PC-3 (cell line): ENCODE data around the gene CXCL10. TPM values are rescaled to one million over a fixed set of nuclear protein-coding genes. Genes with fewer than 3 reads are reported as not detected.

Experiments
- ATAC-seq: fragments of 200-7000 bp; cut with Tn5 transposase; 2 replicates; pipeline ENCODE4 v1.9.1; 2020; ENCODE audit warnings: mild to moderate bottlenecking, moderate library complexity
- BruUV-seq: library from RNA; stranded (reverse); fragments of 400-500 nt; replicated peaks from 2 replicates; lab custom pipeline; 2021; lab: Mats Ljungman, UMichigan
- CTCF ChIA-PET: fragments of 300-600 bp; sonication (Branson Sonifier 250); formaldehyde crosslinking; loops from one replicate; lab custom pipeline; 2022; ENCODE audit warnings: antibody characterized with exemption; lab: Charles Lee
- POLR2A ChIA-PET: fragments of 300-600 bp; sonication (Branson Sonifier 250); formaldehyde crosslinking; loops from one replicate; lab custom pipeline; 2022; ENCODE audit warnings: antibody characterized with exemption; ENCODE audit not compliant: unreplicated experiment; lab: Charles Lee
- DNase-seq: peaks from one replicate; pipeline ENCODE4 v3.0.0-alpha.2; 2015
- H2AFZ ChIP-seq: fragments of 300-600 bp; sonication (generic); 2 replicates; pipeline ENCODE4 v1.6.0; 2016; ENCODE audit warnings: antibody characterized with exemption, low read length
- H3F3A ChIP-seq: fragments of 300-600 bp; sonication (generic); one replicate; pipeline ENCODE4 v1.6.0; 2017; ENCODE audit warnings: antibody characterized with exemption, low read length, control low read depth, mild to moderate bottlenecking; ENCODE audit not compliant: unreplicated experiment
- H3K27ac ChIP-seq: fragments of 300-600 bp; sonication (generic); 2 replicates; pipeline ENCODE4 v1.5.1; 2016; ENCODE audit warnings: mild to moderate bottlenecking, low read length
- H3K27me3 ChIP-seq: fragments of 300-600 bp; sonication (generic); 2 replicates; pipeline ENCODE4 v1.6.1; 2016; ENCODE audit warnings: low read length, mixed read lengths
- H3K36me3 ChIP-seq: fragments of 300-600 bp; sonication (generic); 2 replicates; pipeline ENCODE4 v1.6.1; 2016; ENCODE audit warnings: low read depth, mixed run types, low read length, mixed read lengths
- H3K4me1 ChIP-seq: fragments of 300-600 bp; sonication (generic); 2 replicates; pipeline ENCODE4 v1.5.1; 2016; ENCODE audit warnings: low read length; ENCODE audit not compliant: insufficient read depth
- H3K4me2 ChIP-seq: fragments of 300-600 bp; sonication (generic); 2 replicates; pipeline ENCODE4 v1.6.0; 2016; ENCODE audit warnings: low read length
- H3K4me3 ChIP-seq: fragments of 300-600 bp; sonication (generic); 2 replicates; pipeline ENCODE4 v1.5.1; 2016; ENCODE audit warnings: mild to moderate bottlenecking, low read length, mixed read lengths
- H3K79me2 ChIP-seq: fragments of 300-600 bp; sonication (generic); 2 replicates; pipeline ENCODE4 v1.6.1; 2017; ENCODE audit warnings: low read length, mixed read lengths
- H3K9ac ChIP-seq: fragments of 300-600 bp; sonication (generic); 2 replicates; pipeline ENCODE4 v1.6.0; 2016; ENCODE audit warnings: mild to moderate bottlenecking, low read length
- H3K9me2 ChIP-seq: fragments of 300-600 bp; sonication (generic); replicated peaks from 2 replicates; pipeline ENCODE4 v1.6.1; 2016; ENCODE audit warnings: mixed run types, low read length, mixed read lengths
- H3K9me3 ChIP-seq: fragments of 300-600 bp; sonication (generic); 2 replicates; pipeline ENCODE4 v1.6.1; 2016; ENCODE audit warnings: low read length, mixed read lengths
- H4K20me1 ChIP-seq: fragments of 300-600 bp; sonication (generic); 2 replicates; pipeline ENCODE4 v1.6.1; 2016; ENCODE audit warnings: low read length, mixed read lengths
- EZH2 ChIP-seq: fragments of 300-600 bp; sonication (generic); IDR thresholded peaks from one replicate; pipeline ENCODE4 v1.6.1; 2017; ENCODE audit warnings: antibody characterized with exemption, mild to moderate bottlenecking, low read length; ENCODE audit not compliant: unreplicated experiment
- EZH2phosphoT487 ChIP-seq: fragments of 300-600 bp; sonication (generic); IDR thresholded peaks from 2 replicates; pipeline ENCODE4 v1.6.1; 2018; ENCODE audit warnings: mild to moderate bottlenecking, antibody characterized with exemption, low read length, borderline replicate concordance
- intact Hi-C: fragments of 100-400 bp; cut with micrococcal nuclease; formaldehyde crosslinking; loops from 2 replicates; pipeline ENCODE4 v1.9.0; 2023
- total RNA-seq: library from RNA; depleted of rRNA; stranded (reverse); fragments of >200 nt; gene quantifications from 2 replicates; pipeline ENCODE4 v1.2.3, GENCODE V29; 2014
- TF ChIP-seq, protein P1 (sequence below): fragments of 300-600 bp; sonication (generic); conservative IDR thresholded peaks from 2 replicates; pipeline ENCODE4 v1.5.1; 2017; ENCODE audit warnings: antibody characterized with exemption, low read depth, mild to moderate bottlenecking, low read length

The CXCL10 gene
- total RNA-seq, 1 experiment from 2014 or later, result not detected

GRCh38 chr4:76066546-76066945 lies 43.2 kb upstream of the CXCL10 start:
- Histone ChIP-seq H2AFZ (no peak overlapping the region), H3K4me3 (no peak overlapping the region), H3K9me2 (no peaks in the 10 kb centered on the region), H3K9ac (no peak overlapping the region), H3F3A (no peaks in the 10 kb centered on the region), H3K27ac (no peak overlapping the region), H3K9me3 (no peaks in the 10 kb centered on the region), H3K4me2 (no peak overlapping the region), H3K4me1 (no peaks in the 10 kb centered on the region), H4K20me1 (no peaks in the 10 kb centered on the region), H3K36me3 (no peaks in the 10 kb centered on the region), H3K79me2 (no peaks in the 10 kb centered on the region), H3K27me3 (no peaks in the 10 kb centered on the region)
- BruUV-seq, result no TSS peak
- POLR2A ChIA-PET, result no interaction called here
- no peak for DNase-seq
- CTCF ChIA-PET, result no interaction called here
- intact Hi-C loops, result no loop called here
- TF ChIP-seq EZH2phosphoT487 (no peak), EZH2 (no peak)
- TF ChIP-seq, protein P1, sequence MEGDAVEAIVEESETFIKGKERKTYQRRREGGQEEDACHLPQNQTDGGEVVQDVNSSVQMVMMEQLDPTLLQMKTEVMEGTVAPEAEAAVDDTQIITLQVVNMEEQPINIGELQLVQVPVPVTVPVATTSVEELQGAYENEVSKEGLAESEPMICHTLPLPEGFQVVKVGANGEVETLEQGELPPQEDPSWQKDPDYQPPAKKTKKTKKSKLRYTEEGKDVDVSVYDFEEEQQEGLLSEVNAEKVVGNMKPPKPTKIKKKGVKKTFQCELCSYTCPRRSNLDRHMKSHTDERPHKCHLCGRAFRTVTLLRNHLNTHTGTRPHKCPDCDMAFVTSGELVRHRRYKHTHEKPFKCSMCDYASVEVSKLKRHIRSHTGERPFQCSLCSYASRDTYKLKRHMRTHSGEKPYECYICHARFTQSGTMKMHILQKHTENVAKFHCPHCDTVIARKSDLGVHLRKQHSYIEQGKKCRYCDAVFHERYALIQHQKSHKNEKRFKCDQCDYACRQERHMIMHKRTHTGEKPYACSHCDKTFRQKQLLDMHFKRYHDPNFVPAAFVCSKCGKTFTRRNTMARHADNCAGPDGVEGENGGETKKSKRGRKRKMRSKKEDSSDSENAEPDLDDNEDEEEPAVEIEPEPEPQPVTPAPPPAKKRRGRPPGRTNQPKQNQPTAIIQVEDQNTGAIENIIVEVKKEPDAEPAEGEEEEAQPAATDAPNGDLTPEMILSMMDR, result no peak
- no peak for ATAC-seq

- H3K27ac ChIP-seq, result no peak overlapping the region
- no peaks in the 10 kb centered on the region for H3K9me2 ChIP-seq
- no peaks in the 10 kb centered on the region for H3F3A ChIP-seq
- intact Hi-C loops, result no loop called here
- no peaks in the 10 kb centered on the region for H4K20me1 ChIP-seq
- POLR2A ChIA-PET, result no interaction called here
- no peaks in the 10 kb centered on the region for H3K36me3 ChIP-seq
- no peak overlapping the region for H3K9ac ChIP-seq
- H3K27me3 ChIP-seq, result no peaks in the 10 kb centered on the region
- no peak for ATAC-seq
- H3K79me2 ChIP-seq, result no peaks in the 10 kb centered on the region
- TF ChIP-seq, protein P1, result no peak
- TF ChIP-seq EZH2 (no peak), EZH2phosphoT487 (no peak)
- CTCF ChIA-PET, result no interaction called here
- H3K4me2 ChIP-seq, result no peak overlapping the region
- no TSS peak for BruUV-seq
- DNase-seq, result no peak
- no peak overlapping the region for H3K4me3 ChIP-seq
- H2AFZ ChIP-seq, result no peak overlapping the region
- peaks cover 13% of the 10 kb centered on the region for H3K4me1 ChIP-seq
- H3K9me3 ChIP-seq, result no peaks in the 10 kb centered on the region
These were observed 38.7 kb upstream of the CXCL10 start for GRCh38 chr4:76061982-76062381.

- no TSS peak for BruUV-seq
- no peak for ATAC-seq
- H3K4me2 ChIP-seq, result no peak overlapping the region
- no peaks in the 10 kb centered on the region for H3K79me2 ChIP-seq
- DNase-seq, result no peak
- H3K36me3 ChIP-seq, result no peaks in the 10 kb centered on the region
- H3K9me3 ChIP-seq, result no peaks in the 10 kb centered on the region
- H3K4me3 ChIP-seq, result no peak overlapping the region
- H2AFZ ChIP-seq, result no peak overlapping the region
- CTCF ChIA-PET, result no interaction called here
- no peaks in the 10 kb centered on the region for H4K20me1 ChIP-seq
- no peaks in the 10 kb centered on the region for H3K9me2 ChIP-seq
- H3F3A ChIP-seq, result no peaks in the 10 kb centered on the region
- intact Hi-C loops, result no loop called here
- POLR2A ChIA-PET, result no interaction called here
- no peak overlapping the region for H3K27ac ChIP-seq
- H3K9ac ChIP-seq, result no peak overlapping the region
- H3K4me1 ChIP-seq, result peaks cover 13% of the 10 kb centered on the region
- no peaks in the 10 kb centered on the region for H3K27me3 ChIP-seq
- TF ChIP-seq EZH2phosphoT487, result no peak
- TF ChIP-seq EZH2, result no peak
- TF ChIP-seq, protein P1, result no peak
These were observed 38.1 kb upstream of the CXCL10 start for GRCh38 chr4:76061421-76061820.
